ENCODE results near the gene STX10.

The STX10 gene

GRCh38 chr19:13139633-13140311 lies 10.4 kb downstream of the STX10 start:
- DNase-seq (ENCODE audit: low spot score), result no peak

GRCh38 chr19:13138916-13139198 lies 11.3 kb downstream of the STX10 start:
- no peak for DNase-seq (ENCODE audit: low spot score)

- no peak for DNase-seq (ENCODE audit: low spot score)
Measured at GRCh38 chr19:13138171-13138915, 11.8 kb downstream of the STX10 start.

GRCh38 chr19:13137290-13137794 lies 12.8 kb downstream of the STX10 start:
- DNase-seq (ENCODE audit: low spot score), result no peak

GRCh38 chr19:13135068-13136062 lies 14.8 kb downstream of the STX10 start:
- DNase-seq (ENCODE audit: low spot score), result no peak

- no peak for DNase-seq (ENCODE audit: low spot score)
Measured at GRCh38 chr19:13134626-13135025, 15.5 kb downstream of the STX10 start.

GRCh38 chr19:13133241-13133870 lies 16.8 kb downstream of the STX10 start:
- DNase-seq (ENCODE audit: low spot score), result no peak

- DNase-seq (ENCODE audit: low spot score), result no peak
Measured at GRCh38 chr19:13132471-13133180, 17.5 kb downstream of the STX10 start.

GRCh38 chr19:13130886-13131490 lies 19.2 kb downstream of the STX10 start:
- DNase-seq (ENCODE audit: low spot score), result no peak

- no peak for DNase-seq (ENCODE audit: low spot score)
Measured at GRCh38 chr19:13129384-13129783, 20.8 kb downstream of the STX10 start.

GRCh38 chr19:13128583-13128982 lies 21.6 kb downstream of the STX10 start:
- DNase-seq (ENCODE audit: low spot score), result no peak

GRCh38 chr19:13127811-13128575 lies 22.2 kb downstream of the STX10 start:
- DNase-seq (ENCODE audit: low spot score), result no peak

GRCh38 chr19:13127051-13127450 lies 23.1 kb downstream of the STX10 start:
- no peak for DNase-seq (ENCODE audit: low spot score)

- DNase-seq (ENCODE audit: low spot score), result no peak
Measured at GRCh38 chr19:13122980-13123957, 26.9 kb downstream of the STX10 start.

GRCh38 chr19:13122275-13122878 lies 27.8 kb downstream of the STX10 start:
- DNase-seq (ENCODE audit: low spot score), result no peak

- DNase-seq (ENCODE audit: low spot score), result no peak
Measured at GRCh38 chr19:13121551-13122274, 28.5 kb downstream of the STX10 start.

GRCh38 chr19:13120817-13121216 lies 29.4 kb downstream of the STX10 start:
- DNase-seq (ENCODE audit: low spot score), result no peak

- DNase-seq (ENCODE audit: low spot score), result no peak
Measured at GRCh38 chr19:13120031-13120430, 30.1 kb downstream of the STX10 start.

Measured in left forelimb (tissue), 1 donor.